Spleen (tissue), 7 donors: ENCODE results near the gene MYH7.

Source experiments
- CTCF ChIP-seq, 11 experiments: fragments of 200-600 bp in 7 of 11; fragments of 450-650 bp in 4 of 11; sonication (generic) in 4 of 11; IDR thresholded peaks in 8 of 11; conservative IDR thresholded peaks in 3 of 11; 1 replicate in 7 of 11; 2 replicates in 4 of 11; pipeline versions ENCODE4 v1.4.0 to v1.8.0; 2016 to 2021; ENCODE audit warnings: antibody characterized with exemption in 11 of 11, inconsistent platforms in 4 of 11, mild to moderate bottlenecking in 1 of 11
- POLR2AphosphoS5 ChIP-seq, 3 donors: sonication (generic); formaldehyde crosslinking; IDR thresholded peaks; one replicate each; pipeline ENCODE4 v1.5.1; 2017; ENCODE audit warnings: antibody characterized with exemption in 3 of 3
- donor health status: DM: no; HTN: no; CAD: no; lungs with moderate emphysema.
- donor health status: DM: no; HTN: no; CAD: no.
- donor health status: DM: no; HTN: no; CAD: no.

- TF ChIP-seq CTCF (IDR thresholded peaks at IDR 0.05 in 8 of 11, conservative IDR thresholded peaks at IDR 0.05 in 3 of 11) (no peak), POLR2AphosphoS5 (IDR thresholded peaks at IDR 0.05) (no peak)
Measured at GRCh38 chr14:23454445-23454856, 19.0 kb upstream of the MYH7 start.
